ENCODE data around the gene PTGS1.
"Not testable (repeated sequence)": the region's sequence is repeated elsewhere in the genome, so short reads cannot be mapped to it uniquely, and the experiment has no call there.

PTGS1 gene

GRCh38 chr9:122347348-122348287, 23.2 kb upstream of the PTGS1 start:
- no peak for DNase-seq

- DNase-seq, result no peak
Observed at GRCh38 chr9:122348288-122348777, 22.5 kb upstream of the PTGS1 start.

GRCh38 chr9:122348791-122349190, 22.0 kb upstream of the PTGS1 start:
- DNase-seq, result no peak

GRCh38 chr9:122349201-122349600, 21.6 kb upstream of the PTGS1 start:
- no peak for DNase-seq

GRCh38 chr9:122350577-122351355, 20.1 kb upstream of the PTGS1 start:
- no peak for DNase-seq

GRCh38 chr9:122354536-122355199, 16.2 kb upstream of the PTGS1 start:
- DNase-seq, result no peak

GRCh38 chr9:122355336-122355875, 15.4 kb upstream of the PTGS1 start:
- no peak for DNase-seq

- DNase-seq, result no peak
Observed at GRCh38 chr9:122356627-122357026, 14.2 kb upstream of the PTGS1 start.

- no peak for DNase-seq
Observed at GRCh38 chr9:122360891-122361290, 9.9 kb upstream of the PTGS1 start.

GRCh38 chr9:122363131-122363530, 7.7 kb upstream of the PTGS1 start:
- not testable (repeated sequence) for DNase-seq

GRCh38 chr9:122364117-122364782, 6.6 kb upstream of the PTGS1 start:
- DNase-seq, result no peak

GRCh38 chr9:122364783-122365150, 6.1 kb upstream of the PTGS1 start:
- no peak for DNase-seq

GRCh38 chr9:122366074-122366660, 4.7 kb upstream of the PTGS1 start:
- DNase-seq, result no peak

GRCh38 chr9:122367065-122367464, 3.8 kb upstream of the PTGS1 start:
- no peak for DNase-seq

- DNase-seq, result no peak
Observed at GRCh38 chr9:122367774-122368460, 2.9 kb upstream of the PTGS1 start.

GRCh38 chr9:122368642-122369041, 2.2 kb upstream of the PTGS1 start:
- DNase-seq, result no peak

- DNase-seq, result no peak
Observed at GRCh38 chr9:122370303-122370702, 521 bp upstream of the PTGS1 start.

GRCh38 chr9:122371846-122372245, 1.0 kb downstream of the PTGS1 start:
- DNase-seq, result no peak

- no peak for DNase-seq
Observed at GRCh38 chr9:122372856-122373845, 2.3 kb downstream of the PTGS1 start.

- peak; percentile 35 for DNase-seq
Observed at GRCh38 chr9:122374885-122375420, 4.1 kb downstream of the PTGS1 start.

All from amniotic stem cell (primary cell).